HG03354 (cell line): ENCODE measurements around the gene ZNF408.

Experiments used
- ATAC-seq: cut with Tn5 transposase; IDR thresholded peaks from one replicate; pipeline ENCODE4 v1.9.1; 2021; ENCODE audit warnings: mild to moderate bottlenecking; ENCODE audit not compliant: unreplicated experiment, poor library complexity, severe bottlenecking

Gene ZNF408

GRCh38 chr11:46675288-46675851 lies 25.5 kb upstream of the ZNF408 start:
- no peak for ATAC-seq

- no peak for ATAC-seq
Observed at GRCh38 chr11:46675949-46676348, 24.9 kb upstream of the ZNF408 start.

- no peak for ATAC-seq
Observed at GRCh38 chr11:46676436-46677158, 24.2 kb upstream of the ZNF408 start.

- no peak for ATAC-seq
Observed at GRCh38 chr11:46677169-46677568, 23.7 kb upstream of the ZNF408 start.

GRCh38 chr11:46677991-46678740 lies 22.7 kb upstream of the ZNF408 start:
- no peak for ATAC-seq

GRCh38 chr11:46678741-46679130 lies 22.1 kb upstream of the ZNF408 start:
- no peak for ATAC-seq

GRCh38 chr11:46679241-46680163 lies 21.3 kb upstream of the ZNF408 start:
- no peak for ATAC-seq

GRCh38 chr11:46680164-46680760 lies 20.6 kb upstream of the ZNF408 start:
- no peak for ATAC-seq

GRCh38 chr11:46680815-46681214 lies 20.0 kb upstream of the ZNF408 start:
- no peak for ATAC-seq

- ATAC-seq: no peak
Observed at GRCh38 chr11:46681814-46682213, 19.0 kb upstream of the ZNF408 start.

- ATAC-seq: no peak
Observed at GRCh38 chr11:46682773-46683752, 17.8 kb upstream of the ZNF408 start.

- ATAC-seq: no peak
Observed at GRCh38 chr11:46684367-46684766, 16.5 kb upstream of the ZNF408 start.

- ATAC-seq: no peak
Observed at GRCh38 chr11:46686886-46687795, 13.7 kb upstream of the ZNF408 start.

GRCh38 chr11:46690702-46691101 lies 10.1 kb upstream of the ZNF408 start:
- ATAC-seq: no peak

- ATAC-seq: no peak
Observed at GRCh38 chr11:46692450-46692849, 8.4 kb upstream of the ZNF408 start.

- ATAC-seq: no peak
Observed at GRCh38 chr11:46693597-46694012, 7.2 kb upstream of the ZNF408 start.

- no peak for ATAC-seq
Observed at GRCh38 chr11:46694072-46694471, 6.8 kb upstream of the ZNF408 start.
